ENCODE results near the gene MRPL55. TPM values are rescaled to one million over a fixed set of nuclear protein-coding genes. Genes with fewer than 3 reads are reported as not detected.

MRPL55 gene
- total and polyA plus RNA-seq, 2 experiments from 2014 or later: 92.4 to 172 TPM

- Mint-ChIP-seq H3K36me3 (ENCODE audit: low read depth) (peaks cover 49% of the 10 kb centered on the region), H3K27me3 (ENCODE audit: insufficient read depth, low read depth, poor library complexity) (peaks cover 5% of the 10 kb centered on the region), H3K4me3 (no peak overlapping the region), H3K9me3 (peaks cover 11% of the 10 kb centered on the region), H3K27ac (no peak overlapping the region), H3K4me1 (peaks cover 29% of the 10 kb centered on the region)
- H3K79me2 ChIP-seq (replicated peaks; ENCODE audit: insufficient read depth): peaks cover 100% of the 10 kb centered on the region
- no peak for ATAC-seq
- no peak overlapping the region for H3K27ac ChIP-seq (ENCODE audit: low read depth)
- no peaks in the 10 kb centered on the region for H3K9me2 ChIP-seq (ENCODE audit: insufficient read depth)
- no peak overlapping the region for H3K4me3 ChIP-seq
- no peaks in the 10 kb centered on the region for H3K36me3 ChIP-seq (ENCODE audit: insufficient read depth)
- no peaks in the 10 kb centered on the region for H3F3A ChIP-seq (replicated peaks; ENCODE audit: low read depth)
- no peaks in the 10 kb centered on the region for H3K27me3 ChIP-seq (ENCODE audit: insufficient read depth)
- H2AFZ ChIP-seq: no peak overlapping the region
- H4K20me1 ChIP-seq (replicated peaks; ENCODE audit: insufficient read depth): peaks cover 98% of the 10 kb centered on the region
- TF ChIP-seq NANOG (IDR thresholded peaks at IDR 0.05; ENCODE audit: borderline replicate concordance): no peak
- DNase-seq (ENCODE audit: low spot score): no peak
- H3K4me1 ChIP-seq (ENCODE audit: insufficient read depth): no peaks in the 10 kb centered on the region; the same call in 1 of the 2 replicates
- no peak overlapping the region for H3K4me2 ChIP-seq
These were observed 18.0 kb downstream of the MRPL55 start for GRCh38 chr1:228091084-228091483.

DNA sequence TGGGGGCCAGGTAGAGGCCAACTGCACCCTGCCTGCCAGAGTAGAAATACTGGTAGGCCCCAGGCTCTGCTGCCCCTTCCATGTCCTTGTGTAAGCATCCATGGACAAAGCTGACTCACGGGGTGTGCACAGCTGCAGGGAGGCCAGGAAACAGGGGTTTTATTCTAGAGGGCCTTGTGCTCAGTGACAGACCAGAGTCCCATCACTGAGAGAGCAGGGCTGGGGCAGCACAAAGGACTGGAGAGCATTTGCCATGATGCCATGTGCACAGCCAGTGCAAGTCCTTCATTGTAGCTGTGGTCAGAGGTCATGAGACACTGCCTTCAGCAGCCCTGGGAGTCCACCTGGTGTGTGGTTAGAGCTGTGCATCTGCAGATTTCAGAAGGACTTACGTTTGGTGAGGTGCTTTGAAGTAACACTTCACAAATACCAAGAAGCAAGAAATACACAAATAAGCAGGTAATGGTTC is 18.5 kb downstream of the MRPL55 start:
- H3K36me3 Mint-ChIP-seq (ENCODE audit: low read depth): peaks cover 45% of the 10 kb centered on the region
- H3K4me3 Mint-ChIP-seq: no peak overlapping the region
- ATAC-seq (no peak), DNase-seq (ENCODE audit: low spot score) (no peak)
- no peak overlapping the region for H3K27ac ChIP-seq (ENCODE audit: low read depth)
- peaks cover 98% of the 10 kb centered on the region for H4K20me1 ChIP-seq (replicated peaks; ENCODE audit: insufficient read depth)
- H3K79me2 ChIP-seq (replicated peaks; ENCODE audit: insufficient read depth): peaks cover 100% of the 10 kb centered on the region
- no peaks in the 10 kb centered on the region for H3F3A ChIP-seq (replicated peaks; ENCODE audit: low read depth)
- H3K27me3 Mint-ChIP-seq (ENCODE audit: insufficient read depth, low read depth, poor library complexity): peaks cover 5% of the 10 kb centered on the region
- H3K36me3 ChIP-seq (ENCODE audit: insufficient read depth): no peaks in the 10 kb centered on the region
- H3K4me2 ChIP-seq: no peak overlapping the region
- H3K4me3 ChIP-seq: no peak overlapping the region
- H3K27me3 ChIP-seq (ENCODE audit: insufficient read depth): no peaks in the 10 kb centered on the region
- peaks cover 29% of the 10 kb centered on the region for H3K4me1 Mint-ChIP-seq
- H3K4me1 ChIP-seq (ENCODE audit: insufficient read depth): no peaks in the 10 kb centered on the region; the same call in 1 of the 2 replicates
- H2AFZ ChIP-seq: no peak overlapping the region
- peaks cover 10% of the 10 kb centered on the region for H3K9me3 Mint-ChIP-seq
- H3K9me2 ChIP-seq (ENCODE audit: insufficient read depth): no peaks in the 10 kb centered on the region
- no peak overlapping the region for H3K27ac Mint-ChIP-seq
- TF ChIP-seq CREB1 (CRISPR knock-in tag; IDR thresholded peaks at IDR 0.05; ENCODE audit: low read depth) (no peak), ZNF114 (CRISPR knock-in tag; IDR thresholded peaks at IDR 0.05) (no peak), ZNF331 (CRISPR knock-in tag; IDR thresholded peaks at IDR 0.05; ENCODE audit: low read depth) (no peak), NANOG (IDR thresholded peaks at IDR 0.05; ENCODE audit: borderline replicate concordance) (no peak), ETS1 (IDR thresholded peaks at IDR 0.05) (no peak), EZH2phosphoT487 (IDR thresholded peaks at IDR 0.05; ENCODE audit: unreplicated experiment) (no peak), CTCF (conservative IDR thresholded peaks at IDR 0.05; ENCODE audit: low read depth in 2 of 2) (no peak), STAT1 (IDR thresholded peaks at IDR 0.05; ENCODE audit: unreplicated experiment) (no peak), JUNB (IDR thresholded peaks at IDR 0.05; ENCODE audit: unreplicated experiment) (no peak), EZH2 (IDR thresholded peaks at IDR 0.05; ENCODE audit: low read depth, unreplicated experiment) (no peak), ZNF462 (CRISPR knock-in tag; IDR thresholded peaks at IDR 0.05) (no peak), POLR2AphosphoS5 (IDR thresholded peaks at IDR 0.05; ENCODE audit: low read depth) (no peak)

Measured in GM23338 (cell line).